Stimulated activated CD8-positive, alpha-beta memory T cell treated with anti-CD3 and anti-CD28 coated beads, Interleukin-15, amount 100 ng/mL, for 4 hours (primary cell): ENCODE results near the gene CCN5.
"Not testable (repeated sequence)": the region's sequence is repeated elsewhere in the genome, so short reads cannot be mapped to it uniquely, and the experiment has no call there.

Experiments
- DNase-seq, 2 donors: peaks; one replicate each; pipeline ENCODE4 v3.0.0-alpha.2; 2020; ENCODE audit warnings: low read depth in 2 of 2

Gene CCN5

DNA sequence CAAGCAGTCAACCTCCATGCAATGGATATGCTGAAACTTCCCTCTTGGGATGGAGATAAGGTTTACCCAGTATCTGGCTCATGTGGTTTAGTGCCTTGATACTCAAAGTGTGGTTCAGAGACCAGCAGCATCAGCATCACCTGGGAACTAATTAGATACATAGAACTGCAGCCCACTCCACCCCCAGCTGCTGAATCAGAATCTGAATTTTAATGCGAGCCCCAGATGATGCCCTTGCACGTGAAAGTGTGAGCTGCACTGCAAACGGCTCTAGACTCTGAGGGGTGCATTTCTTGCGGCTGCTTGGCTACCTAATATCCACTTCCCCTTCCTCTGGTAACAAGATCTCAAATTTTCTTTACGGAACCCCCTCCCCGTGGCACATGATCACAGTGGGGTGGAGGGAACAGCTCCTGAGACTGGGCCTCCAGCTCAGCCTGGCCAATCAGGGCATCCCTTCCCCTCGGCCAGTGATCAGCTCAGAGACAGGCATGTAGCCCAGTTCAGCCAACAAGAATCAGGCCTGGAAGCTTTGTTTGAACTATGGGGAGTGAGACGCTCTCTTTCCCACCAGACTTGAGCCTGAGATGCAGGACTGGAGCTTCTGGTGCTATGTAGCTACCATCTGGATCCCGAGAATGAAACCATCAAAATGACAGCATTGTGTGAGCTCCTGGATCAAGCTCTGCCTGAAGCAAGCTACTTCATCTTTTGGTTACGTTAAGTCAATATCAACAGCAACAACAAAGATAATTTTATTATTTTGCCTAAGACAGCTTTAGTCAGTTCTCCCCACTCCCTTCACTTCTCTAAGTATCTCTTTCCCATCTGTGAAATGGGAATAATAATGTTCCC is 43.3 kb downstream of the CCN5 start:
- no peak for DNase-seq

DNA sequence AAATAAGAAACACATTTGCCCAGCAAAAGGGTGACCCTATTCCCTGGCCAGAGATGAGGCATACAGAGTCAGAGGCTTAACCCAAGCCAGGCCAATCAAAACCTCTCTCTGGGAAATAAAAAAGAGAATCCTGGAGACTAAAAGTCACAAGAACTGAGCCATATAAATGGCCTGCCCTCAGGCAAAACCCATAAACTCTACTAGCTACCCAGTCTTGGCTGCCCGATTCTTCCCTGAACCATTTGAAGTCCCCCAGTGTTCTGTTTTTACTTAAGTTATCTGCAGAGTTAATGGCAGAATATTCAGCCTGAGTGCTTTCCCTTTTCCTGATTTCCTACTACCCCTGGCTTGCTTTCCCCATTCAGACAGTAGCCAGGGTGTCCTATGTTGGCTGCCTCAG is 44.4 kb downstream of the CCN5 start:
- no peak for DNase-seq

DNA sequence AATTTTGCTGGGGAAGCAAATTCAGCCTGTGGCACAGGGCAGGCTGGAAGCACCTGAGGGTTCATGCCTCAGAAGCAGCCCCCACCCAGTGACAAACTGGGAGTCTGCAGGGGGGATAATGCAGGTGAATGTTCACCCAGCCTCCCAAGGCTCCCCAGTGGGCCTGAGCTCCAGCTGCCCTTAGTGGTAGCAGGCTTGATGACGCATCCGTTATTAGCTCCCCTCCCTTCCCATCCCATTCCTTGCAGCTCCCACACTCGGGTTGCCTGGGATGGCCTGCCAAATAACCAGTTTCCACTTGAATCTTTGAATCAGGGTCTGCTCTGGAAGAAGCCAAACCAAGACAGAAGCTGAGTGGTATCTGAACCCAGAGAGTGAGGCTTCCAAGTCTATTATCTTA is 46.3 kb downstream of the CCN5 start:
- no peak for DNase-seq

DNA sequence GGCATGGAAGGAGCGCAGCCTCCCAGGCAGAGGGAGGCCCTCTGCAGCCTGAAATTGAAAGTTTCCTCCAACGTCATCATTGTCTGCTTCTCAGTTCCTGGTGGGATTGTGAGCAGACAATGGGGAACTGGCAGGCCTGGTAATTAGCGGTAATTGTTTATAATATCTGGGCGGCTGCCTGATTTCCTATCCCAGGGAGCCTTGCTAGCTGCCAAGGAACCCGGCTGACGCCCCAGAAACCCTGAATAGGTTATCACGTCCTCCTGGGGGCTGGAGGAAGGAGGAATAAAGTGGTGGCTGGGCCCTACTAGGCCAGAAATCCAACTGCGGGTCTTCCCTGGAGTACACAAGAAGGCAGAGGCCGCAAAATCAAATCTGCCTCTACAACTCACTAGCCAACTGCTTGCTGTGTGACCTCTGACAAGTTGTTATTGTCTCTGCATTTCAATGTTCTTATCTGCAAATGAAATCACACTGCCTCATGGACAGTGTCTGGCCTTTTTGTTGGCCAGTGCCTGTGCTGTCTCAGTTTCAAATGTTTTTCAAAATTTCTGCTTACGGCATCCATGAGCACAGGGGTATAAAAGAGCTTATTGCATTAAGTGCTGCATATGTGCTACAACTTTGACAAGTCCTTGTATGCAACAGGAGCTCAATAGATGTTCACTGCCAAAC is 47.4 kb downstream of the CCN5 start:
- DNase-seq, result no peak

DNA sequence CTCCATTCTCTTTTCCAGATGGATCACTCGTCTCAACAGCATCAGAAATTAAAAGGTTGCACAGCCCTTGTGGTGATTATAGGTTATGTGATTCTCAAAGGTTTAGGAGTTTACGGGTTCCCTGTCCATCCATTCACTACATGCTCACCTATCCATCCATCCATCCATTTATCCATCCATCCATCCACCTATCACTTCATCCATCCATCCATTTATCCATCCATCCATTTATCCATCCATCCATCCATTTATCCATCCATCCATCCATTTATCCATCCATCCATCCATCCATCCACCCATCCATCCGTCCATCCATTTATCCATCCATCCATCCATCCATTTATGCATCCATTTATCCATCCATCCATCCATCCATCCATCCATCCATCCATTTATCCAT is 48.6 kb downstream of the CCN5 start:
- DNase-seq, result not testable (repeated sequence)

DNA sequence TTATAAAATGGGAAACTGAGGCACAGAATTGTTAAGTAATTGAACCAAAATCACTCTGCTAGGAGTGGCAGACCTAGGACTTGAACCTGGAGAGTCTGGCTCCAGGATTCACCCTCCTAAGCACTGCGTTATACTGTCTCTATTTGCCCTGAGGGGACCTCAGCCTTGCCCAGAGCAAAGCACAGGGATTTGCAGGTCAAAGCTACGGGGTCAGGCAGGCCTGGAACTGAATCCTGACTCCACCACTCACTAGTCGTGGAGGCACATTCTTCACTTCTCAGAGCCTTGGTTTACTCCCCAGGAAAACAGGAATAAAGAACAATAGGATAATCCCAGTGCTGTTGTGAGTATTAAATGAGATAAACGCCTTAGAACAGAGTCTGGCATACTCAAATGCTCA is 49.9 kb downstream of the CCN5 start:
- no peak for DNase-seq

DNA sequence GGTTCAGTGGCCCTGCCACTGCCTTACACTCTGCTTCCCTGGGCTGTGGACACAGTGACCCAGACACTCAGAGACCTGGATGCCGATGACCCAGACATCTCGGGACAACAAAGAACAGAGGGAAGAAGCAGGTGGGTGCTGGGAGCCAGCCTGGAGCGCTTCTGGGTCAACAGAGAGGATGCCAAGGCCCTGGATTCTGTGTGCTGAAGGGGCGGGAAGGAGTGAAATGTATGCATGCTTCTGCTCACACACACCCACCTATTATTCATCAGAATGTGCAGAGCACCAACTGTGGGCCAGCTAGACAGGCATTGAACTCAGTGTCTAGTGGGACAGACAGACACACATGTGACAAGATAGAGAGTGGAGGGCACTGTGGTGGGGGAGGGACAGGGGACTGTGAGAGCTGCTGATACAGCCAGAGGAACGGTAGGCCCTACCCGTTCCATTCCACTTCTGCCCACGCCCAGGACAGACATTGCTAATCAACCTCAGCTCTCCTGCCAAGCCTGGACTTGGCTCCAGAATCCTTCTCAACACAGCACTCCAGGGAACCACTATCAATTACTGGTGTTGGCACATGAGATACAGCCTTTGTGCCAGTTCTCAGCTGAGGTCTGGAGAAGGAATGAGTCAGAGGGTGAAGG is 50.7 kb downstream of the CCN5 start:
- no peak for DNase-seq

DNA sequence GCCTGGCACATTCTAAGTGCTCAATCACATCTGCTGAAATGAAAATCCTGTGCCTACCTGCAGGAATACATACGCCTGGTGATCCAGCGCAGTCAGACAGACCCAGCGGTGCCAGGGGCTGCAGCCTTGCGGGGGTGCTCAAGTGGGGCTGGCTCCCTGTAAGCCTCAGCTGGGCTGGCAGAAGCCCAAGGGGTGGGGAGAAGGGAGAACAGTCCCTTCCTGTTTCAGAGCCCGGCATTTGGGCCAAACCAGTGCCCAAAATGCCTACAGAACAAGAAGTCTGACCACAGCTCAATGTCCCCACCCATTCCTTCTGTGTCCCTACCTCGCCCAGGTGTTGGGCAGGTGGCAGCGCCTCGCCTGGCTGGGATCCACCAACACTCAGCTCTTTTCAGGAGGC is 53.1 kb downstream of the CCN5 start:
- no peak for DNase-seq

DNA sequence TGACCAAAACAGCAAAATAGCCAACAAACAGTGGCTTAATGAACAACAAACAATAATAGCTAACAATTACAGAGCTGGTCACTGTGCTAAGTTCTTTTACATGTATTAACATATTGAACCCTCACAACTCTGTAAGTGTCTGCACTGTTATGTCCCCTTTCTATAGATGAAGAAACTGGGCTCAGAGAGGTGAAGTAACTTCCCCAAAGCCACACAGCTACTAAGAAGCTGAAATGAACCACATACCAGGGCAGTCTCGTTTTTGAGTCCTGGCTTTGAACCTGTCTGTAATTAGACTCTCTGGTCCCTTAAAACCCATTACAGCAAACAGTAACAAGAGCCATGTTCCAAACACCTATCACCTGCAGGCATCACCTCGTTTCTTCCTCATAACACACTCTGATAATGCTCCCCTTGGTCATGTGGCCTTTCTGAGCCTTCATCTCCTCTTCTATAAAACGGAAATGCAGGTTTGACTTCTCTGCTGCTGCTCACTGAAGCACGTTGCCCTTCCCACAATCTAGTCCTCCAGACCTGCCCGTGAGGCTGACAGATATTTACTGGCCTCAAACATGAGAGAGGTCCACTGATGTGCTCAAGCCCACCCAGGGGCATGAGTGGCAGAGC is 53.8 kb downstream of the CCN5 start:
- no peak for DNase-seq

DNA sequence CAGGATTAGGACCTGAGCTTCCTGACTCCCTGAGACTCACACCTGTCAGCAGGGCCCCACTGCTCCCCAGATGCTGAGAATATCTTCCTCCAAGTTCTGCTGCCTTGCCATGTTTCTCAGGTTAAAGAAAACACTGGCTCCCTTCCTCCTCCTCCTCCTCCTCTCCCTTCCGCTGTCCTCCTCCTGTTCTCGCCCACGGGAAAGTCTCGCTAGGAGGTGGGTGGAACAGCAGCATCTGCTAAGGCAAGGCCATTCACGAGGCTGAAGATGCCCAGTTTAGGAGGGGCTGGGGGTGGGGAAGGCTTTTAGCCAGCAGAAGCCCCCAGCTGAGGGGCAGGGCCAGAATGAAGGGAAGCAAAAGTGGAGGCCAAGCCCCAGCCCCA is 54.3 kb downstream of the CCN5 start:
- no peak for DNase-seq

DNA sequence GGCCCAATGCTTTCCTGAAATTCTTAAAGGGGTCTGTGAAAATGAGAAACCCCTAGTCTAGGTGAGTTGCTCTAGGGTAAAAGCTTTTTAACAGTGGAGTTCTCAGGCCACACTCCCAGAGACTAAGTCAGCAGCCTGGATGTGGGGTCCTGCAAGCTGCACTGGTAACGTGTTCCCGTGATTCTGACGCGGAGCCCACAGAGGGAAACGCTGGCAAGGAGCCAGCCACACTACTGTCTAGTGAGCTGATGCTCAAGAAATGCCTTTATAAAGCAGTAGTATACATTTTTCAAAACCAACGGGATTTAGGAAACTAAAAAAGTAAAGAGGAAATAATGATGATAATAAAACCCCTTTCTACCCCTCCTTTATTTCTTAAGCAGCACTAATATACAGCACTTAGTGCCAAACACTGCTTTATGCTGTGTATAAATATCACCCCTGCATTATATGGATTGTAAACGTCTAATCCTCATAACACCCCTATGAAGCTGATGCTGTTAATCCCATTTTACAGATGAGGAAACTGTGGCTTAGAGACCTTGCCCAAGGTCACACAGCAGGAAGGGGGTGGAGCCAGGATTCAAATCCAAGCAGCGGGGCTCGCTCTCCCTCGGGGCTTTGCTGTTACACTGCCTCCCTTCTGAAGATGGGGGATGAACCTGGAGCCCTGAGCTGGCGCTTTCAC is 55.5 kb downstream of the CCN5 start:
- DNase-seq, result no peak

DNA sequence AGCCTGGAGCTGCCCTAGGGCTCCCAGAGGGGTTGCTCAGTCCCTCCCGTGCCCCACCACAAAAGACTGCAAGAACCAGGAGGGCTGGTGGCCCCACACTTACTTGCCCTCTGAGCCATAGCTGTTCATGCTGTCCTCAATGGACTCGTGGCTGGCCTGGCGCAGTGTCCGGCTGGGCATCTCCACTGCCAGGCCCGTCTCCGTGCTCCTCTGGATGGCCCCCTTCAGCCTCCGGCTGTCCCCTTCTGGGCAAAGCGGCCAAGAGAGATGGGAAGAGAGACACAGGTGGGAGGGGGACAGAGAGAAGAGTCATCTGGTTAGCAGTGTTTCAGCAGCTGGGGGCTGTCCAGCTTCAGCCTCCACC is 56.0 kb downstream of the CCN5 start:
- no peak for DNase-seq

DNA sequence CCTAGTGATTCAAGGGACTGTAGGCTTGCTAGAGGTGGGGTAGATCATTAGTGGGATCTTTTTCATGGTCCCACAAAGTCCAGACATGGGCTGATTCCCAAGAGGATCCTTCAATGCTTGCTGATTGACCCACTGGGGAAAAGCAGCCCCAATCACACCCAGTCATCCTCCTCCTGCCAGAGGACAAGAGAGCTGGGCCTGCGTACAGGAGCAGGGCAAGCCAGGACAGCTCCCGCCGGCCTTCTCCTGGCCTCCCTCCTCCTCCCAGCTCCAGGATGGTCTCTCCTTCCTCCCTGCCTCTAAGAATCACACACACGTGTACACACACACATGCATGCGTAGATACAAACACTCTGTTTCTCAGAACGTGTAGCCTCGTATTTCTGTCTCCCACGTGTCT is 57.5 kb downstream of the CCN5 start:
- DNase-seq, result no peak

DNA sequence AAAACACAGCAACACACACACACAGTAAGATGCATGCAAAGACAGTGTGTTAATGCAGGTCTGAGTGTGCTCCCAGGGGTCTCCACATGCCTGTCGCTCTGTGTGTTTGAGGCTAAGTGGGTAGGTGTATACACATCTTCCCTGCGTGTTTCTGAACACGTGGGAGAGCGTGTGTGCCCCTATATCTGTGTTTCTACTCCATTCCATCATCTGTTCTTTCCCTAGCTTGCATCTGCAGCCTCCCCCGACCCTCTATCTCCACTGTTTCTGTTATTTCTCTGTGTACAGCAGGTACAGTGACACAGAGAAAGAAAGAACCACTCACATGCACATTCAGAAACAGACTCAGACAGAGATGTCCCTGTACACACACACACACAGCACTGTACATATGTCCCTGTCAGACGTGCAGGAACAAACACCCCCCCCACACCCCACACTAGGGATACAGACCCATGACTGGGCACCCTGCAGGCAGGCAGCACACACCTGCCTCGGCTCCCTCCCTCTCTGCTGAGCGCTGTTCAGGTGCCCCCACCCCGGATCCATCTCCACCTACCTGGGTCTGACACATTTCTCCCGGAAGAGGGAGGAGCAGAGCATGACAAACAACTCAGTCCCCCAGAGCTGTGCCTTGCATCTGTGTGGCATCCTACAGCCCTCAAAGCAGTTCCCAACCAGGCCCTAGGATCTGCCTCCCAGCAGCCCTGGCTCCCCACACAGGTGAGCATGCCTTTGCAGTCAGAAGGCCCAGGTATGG is 58.1 kb downstream of the CCN5 start:
- no peak for DNase-seq

DNA sequence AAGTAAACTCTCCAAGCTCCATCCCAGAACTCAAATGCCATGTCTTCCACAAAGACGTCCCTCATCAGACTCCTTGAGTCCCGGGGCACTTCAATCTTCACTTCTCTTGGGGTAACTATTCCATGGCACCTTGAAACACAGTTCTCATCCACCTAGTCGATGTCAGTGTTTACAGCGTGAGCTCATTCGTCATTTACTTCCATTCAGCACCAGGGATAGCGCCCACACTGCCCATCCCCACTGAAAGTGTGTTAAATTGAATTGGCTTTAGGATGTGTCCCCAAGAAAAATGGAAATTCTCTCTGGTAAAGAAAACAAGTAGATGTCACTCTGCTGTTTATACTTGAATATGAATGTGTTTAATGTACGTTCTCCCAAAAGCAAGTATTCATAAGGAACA is 61.8 kb downstream of the CCN5 start:
- no peak for DNase-seq
